NCI-H345 treated with DMSO at 0.1 percent for 48 hours (cell line): ENCODE measurements around the gene HOXC11.

Experiments
- DNase-seq: peaks from one replicate; lab custom pipeline; 2025; ENCODE audit not compliant: unreplicated experiment; lab: John Stamatoyannopoulos, UW

HOXC11 gene

DNA sequence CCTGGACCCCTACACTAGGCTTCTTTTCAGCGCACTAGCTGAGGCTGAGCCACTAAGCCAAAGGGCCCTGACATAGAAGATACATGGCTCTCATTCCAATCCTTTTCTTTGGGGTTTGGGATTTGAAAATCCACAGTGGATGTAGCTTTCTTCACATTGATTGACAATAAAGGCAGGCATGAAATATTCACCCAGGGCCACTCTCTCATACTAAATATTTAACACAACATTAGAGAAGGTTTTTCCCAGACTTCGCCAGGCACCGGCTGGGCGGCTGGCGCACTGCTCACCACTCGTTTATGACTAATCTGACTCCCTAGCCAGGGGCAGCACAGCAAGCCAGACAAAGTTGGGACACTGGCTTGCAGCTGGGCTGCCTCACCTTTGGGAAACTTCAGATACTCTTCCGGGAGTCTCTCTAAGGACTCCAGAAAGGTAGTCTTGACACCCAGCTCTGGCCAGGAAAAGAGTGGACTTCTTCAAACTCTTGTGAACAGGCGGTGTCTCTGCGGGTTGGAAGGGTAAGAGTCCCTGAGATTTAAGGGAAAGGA lies 699 bp upstream of the HOXC11 start:
- no peak for DNase-seq

DNA sequence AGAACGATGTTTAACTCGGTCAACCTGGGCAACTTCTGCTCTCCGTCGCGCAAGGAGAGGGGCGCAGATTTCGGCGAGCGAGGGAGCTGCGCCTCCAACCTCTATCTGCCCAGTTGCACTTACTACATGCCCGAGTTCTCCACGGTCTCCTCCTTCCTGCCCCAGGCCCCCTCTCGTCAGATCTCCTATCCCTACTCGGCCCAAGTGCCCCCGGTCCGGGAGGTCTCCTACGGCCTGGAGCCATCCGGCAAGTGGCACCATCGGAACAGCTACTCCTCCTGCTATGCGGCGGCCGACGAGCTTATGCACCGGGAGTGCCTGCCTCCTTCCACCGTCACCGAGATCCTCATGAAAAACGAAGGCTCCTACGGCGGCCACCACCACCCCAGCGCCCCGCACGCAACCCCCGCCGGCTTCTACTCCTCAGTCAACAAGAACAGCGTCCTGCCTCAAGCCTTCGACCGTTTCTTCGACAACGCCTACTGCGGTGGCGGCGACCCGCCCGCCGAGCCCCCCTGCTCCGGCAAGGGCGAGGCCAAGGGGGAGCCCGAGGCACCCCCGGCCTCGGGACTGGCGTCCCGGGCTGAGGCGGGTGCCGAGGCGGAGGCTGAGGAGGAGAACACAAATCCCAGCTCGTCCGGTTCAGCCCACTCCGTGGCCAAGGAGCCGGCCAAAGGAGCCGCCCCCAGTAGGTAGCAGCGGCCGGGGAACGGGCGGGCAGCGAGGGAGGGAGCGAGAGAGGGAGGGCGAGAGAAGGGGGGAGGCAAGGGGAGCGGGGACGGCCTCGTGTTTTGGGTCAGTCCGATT lies 513 bp downstream of the HOXC11 start:
- DNase-seq, result no peak

DNA sequence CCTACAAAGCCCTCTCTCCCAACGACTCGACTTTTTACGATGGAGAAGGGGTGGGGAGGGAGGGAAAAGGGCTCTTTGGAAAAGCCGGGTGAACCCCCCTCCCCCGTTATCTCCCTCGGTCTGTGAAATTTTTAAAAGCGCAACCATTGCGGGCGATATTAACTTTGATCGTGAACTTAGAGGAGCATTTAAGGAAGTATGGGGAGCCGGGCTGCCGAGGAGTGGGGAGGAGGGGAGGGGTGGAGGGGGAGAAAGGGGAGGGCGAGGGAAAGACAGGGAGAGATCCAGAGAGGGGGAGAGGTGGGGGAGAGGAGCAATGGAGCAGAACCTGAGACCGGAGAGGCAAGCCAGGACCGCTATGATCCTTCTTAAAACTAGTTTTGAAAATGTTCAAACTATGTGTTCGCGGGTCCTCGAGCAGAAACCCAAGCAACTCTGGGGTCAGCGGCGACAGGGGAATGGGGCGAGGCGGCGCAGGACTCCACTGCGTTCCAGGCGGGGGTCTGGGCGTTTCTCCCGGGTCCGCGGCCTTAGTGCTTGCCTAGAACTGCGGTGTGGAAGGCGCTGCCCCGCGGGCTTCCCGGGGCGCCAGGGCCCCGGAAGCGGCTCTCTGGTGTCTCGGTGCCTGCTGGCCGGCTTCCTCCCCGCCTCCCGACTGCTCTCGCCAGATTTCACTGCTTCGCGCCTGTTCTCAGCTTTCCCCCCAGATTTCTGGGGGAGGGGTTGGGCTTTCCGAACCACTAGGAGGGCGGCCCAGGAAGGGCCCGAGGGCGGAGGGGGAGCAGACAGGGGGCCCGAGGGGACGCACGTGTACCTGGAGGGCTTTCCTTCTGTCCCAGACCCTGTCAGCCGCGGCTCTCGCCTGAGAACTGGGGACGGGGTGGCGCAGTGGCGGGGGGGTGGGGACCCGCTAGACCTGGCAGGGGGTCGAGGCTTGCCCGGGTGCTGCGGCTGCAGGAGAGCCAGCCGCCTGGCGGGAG lies 1.4 kb downstream of the HOXC11 start, which contains the start of gene HOTAIR:
HOTAIR (minus strand) TSS at position 871 of the 980 bp plus-strand sequence.
- DNase-seq, result no peak

DNA sequence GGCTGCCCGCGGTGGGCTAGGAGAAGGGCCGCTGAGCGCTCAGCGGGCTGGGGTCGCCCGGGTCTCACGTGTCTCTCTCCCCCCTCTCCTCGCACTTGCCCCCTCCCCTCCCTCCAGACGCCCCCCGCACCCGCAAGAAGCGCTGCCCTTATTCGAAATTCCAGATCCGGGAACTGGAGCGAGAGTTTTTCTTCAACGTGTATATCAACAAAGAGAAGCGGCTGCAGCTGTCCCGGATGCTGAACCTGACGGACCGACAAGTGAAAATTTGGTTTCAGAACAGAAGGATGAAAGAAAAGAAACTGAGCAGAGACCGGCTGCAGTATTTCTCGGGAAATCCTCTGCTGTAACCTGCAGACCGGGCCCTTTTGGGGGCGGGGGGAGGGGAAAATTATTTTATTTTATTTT lies 2.1 kb downstream of the HOXC11 start:
- no peak for DNase-seq

DNA sequence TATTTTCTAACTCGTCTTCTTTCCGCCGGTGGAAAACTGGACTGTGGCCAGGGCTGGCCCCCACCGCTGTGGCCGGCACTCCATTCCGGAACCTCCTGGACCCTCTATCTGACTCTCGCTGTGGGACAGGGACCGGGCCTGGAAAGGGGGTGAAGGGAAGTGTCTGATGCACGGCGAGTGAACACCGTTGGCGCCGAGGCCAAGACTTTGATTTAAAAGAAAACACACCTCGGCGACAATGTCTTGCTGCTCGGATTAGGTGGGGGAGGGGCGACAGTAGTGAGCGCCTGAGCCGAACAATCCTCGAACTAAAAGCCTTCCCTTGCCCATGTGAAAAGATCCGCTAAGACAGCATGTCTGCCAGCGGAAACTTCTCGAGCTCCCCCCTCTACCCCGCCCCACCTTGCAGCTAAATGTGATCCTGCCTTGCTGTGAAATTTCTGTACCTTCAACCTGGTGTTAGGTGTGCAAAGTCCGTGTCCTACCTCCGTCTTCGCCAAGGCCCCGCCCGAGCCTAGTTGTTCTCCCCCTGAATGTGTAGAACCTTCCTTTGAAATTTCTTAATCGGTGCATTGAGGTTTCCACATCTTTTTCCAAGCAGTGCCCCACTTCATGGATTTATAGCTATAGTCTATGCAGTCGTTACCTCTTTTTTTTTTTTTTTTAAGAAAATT lies 2.7 kb downstream of the HOXC11 start:
- DNase-seq, result no peak

DNA sequence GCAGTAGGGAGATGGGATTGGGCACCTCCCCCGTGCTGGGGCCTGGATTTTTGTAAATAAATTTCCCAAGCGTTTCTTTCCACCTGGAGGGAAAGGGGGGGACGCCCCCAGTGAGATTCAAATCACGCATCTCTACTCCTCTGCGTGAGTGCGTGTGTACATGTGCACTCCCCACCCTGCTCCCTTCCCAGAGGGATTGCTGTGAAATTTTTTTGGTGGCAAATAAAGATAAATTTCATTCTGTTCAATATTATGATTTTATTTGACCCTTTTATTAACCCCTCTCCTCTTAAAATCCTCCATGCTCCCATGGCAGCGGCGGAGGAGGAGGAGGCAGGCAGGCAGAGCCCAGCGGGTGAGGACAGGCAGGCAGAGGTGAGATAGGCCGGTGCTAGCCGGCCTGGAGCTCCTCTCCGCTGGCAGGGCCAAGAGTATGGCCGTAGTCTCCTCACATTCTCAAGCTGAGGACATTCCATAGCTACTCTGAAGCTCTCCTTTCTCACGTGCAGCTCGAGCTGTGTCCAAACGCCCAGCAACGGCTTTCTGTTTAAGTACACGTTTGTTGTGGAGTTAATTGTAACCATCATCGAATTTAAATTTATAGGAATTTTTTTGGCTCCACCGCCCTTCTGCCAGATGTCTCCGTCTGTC lies 3.4 kb downstream of the HOXC11 start:
- DNase-seq, result no peak

DNA sequence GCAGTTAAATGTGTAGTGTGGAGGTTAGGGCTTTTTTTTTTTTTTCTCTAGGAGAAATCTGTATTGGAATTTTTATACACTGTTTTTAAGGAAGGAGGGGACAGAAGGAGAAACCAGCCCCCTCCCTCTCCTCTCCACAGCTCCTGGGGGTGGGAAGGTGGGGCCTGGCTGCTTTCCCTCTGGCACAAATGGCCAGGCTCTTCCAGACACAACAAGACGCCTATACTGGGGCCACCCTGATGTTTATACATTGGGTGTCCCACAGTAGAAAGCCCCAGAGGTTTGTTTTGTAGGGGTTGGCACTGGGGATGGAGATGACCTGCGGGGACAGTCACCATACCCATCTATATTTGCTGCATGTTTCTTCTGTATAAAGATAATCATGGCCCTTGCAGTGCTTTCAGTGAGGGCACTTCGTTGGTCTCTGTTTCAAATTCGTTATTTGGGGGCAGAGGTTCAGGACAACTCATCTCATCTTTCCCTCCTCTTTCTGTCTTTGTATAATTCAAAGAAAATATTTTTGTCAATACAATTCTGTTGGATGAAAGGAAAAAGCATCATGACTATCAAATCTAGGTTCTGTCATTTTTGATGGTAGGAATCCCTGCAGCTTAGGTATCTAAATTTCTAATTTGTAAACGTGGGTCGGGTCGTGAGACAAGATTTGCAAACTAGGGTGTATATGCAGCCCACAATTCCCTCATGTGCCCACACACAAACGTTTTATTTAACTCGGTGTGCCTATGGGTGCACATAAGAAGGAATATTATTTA lies 4.1 kb downstream of the HOXC11 start:
- DNase-seq, result no peak

DNA sequence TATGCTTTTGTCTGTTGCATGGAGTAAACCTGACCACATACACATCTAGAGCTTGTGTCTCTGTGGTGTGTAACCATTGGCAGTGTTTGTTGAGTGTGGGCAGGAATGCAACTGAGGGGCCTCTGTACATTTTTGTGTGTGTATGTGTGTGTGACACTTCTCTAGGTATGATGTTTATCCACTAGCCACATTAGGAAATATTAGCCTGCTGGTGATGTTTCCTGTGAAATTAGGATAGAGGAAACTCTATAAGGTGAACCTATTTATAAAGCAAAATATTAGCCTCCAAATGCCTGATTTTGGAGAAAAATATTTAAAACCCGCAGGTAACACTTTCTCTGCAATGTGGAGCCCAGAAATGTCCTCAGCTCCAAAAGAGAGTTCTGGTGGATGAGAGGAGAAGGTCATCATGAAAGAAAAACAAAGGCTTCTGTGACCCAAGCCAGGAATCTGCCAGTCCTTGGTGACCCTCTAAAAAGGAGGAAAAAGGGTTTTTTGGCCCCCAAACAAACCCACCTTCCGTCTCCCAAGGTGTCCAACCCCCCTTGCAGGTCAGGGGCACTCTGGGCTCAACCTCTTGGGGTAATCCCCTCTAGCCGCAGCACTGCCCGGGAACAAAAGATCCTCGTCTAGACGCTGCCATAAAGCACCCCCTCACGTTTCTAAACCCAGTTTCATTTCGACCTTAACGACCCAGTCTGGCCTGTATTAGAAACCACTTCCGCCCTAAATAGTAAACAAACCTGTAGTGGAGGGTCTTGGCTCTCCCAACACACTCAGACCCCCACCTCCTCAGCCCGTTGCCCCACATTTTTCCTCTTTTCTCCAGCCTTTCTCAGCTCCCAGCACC lies 4.9 kb downstream of the HOXC11 start:
- DNase-seq, result no peak

DNA sequence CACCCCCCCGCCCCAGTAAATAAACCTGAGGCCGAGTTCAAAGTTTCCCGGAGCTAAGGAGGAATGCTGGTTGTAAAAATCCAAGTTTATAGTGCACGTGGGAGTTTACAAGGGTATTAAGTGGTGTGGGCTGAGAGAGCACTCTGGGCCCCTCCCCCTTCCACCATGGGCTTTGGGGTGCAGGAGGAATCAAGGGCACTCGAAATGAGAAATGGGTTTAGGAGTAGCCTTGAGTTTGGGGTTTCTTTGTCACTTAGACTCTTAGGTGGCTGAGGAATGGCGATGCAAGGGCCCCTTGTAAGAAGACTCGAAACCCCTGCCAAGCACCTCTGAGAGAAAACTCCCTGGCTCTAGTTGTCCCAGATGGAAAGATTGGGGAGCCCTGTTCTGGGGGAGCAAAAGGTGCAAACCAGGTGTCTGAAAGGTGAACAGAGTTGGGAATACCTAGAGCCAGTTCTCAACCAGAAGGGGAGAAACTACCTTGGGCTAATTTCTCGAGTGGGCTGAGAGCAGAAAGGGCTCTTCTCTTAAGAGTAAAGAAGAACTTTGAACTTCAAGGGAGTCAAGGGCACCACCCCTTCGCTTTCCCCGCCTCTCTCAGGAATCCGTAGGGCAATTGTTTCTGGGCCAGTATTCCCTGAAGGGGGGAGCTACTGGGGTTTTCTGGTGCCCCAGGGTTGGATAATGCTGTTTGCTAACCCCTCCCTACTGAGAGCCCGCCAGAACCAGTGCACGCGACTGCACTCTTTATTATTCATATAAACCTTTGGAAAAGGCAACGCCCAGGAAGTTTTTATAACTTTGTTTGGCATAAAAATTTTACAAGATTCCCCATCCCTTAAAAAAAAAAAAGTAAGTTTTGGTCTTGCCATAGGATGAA lies 5.8 kb downstream of the HOXC11 start:
- no peak for DNase-seq

DNA sequence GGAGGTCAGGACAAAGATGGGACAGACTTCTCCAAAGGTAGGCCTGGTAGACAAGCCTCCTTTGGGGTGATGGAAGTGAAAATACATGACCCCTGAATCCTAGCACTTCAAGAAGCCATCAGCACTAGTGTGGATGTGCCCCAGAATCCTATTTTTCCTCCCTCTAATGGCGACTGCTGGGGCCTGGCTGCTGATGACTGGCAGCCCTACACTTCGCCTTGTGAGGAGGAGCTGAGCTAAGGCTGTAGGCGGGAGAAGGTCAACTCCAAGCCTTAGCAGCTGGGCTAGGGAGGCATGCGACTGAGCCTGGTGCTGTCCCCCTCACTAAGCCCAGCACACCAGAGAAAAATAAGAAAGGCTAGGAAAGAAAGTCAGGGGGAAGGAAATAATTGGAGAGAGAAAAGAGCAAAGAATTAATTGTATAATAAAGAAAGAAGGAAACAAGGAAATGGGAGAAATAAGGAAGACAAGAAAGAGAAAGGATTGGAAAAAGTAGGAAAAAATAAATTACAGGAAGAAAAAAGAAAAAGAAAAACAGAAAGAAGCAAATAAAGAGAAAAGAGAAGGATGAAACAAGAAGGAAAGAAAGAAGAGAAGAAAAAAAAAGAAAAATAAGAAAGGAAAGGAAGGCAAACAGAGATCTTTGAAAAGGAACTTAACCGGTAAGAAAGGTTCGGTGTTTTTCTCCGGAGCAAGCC lies 7.3 kb downstream of the HOXC11 start:
- DNase-seq, result no peak

DNA sequence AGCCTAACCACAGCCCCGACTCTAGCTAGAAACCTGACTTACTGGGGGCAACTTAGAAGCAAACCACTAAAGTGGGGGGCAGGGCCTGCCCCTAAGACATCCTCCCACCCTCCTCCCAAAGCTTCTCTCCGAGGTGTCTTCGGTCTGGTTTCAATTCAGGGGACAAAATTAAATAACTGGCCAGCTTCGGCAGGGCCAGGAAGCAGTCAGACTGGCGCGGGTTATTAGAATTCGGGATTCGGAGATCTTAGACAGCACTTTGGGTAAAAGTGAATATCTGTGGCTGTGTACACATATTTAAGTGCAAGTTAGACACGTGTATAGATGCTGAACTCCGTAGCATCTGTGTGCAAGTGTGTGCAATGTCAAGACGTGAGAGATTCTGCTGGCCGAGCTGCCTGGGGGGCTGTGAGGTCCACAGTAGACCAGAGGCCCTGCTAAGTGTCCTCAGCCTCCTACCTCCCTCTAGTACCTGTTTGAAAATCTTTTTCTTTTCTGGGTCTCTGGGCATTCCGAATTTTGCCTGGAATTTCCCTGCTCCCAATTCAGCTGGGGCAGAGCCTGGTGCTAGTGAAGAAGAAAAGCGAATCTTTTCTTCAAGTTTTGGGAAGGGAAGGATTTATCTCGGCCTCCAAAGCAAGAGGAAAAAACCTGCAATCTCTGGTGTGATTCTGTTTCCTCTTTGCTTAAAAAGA lies 8.0 kb downstream of the HOXC11 start:
- DNase-seq, result no peak

DNA sequence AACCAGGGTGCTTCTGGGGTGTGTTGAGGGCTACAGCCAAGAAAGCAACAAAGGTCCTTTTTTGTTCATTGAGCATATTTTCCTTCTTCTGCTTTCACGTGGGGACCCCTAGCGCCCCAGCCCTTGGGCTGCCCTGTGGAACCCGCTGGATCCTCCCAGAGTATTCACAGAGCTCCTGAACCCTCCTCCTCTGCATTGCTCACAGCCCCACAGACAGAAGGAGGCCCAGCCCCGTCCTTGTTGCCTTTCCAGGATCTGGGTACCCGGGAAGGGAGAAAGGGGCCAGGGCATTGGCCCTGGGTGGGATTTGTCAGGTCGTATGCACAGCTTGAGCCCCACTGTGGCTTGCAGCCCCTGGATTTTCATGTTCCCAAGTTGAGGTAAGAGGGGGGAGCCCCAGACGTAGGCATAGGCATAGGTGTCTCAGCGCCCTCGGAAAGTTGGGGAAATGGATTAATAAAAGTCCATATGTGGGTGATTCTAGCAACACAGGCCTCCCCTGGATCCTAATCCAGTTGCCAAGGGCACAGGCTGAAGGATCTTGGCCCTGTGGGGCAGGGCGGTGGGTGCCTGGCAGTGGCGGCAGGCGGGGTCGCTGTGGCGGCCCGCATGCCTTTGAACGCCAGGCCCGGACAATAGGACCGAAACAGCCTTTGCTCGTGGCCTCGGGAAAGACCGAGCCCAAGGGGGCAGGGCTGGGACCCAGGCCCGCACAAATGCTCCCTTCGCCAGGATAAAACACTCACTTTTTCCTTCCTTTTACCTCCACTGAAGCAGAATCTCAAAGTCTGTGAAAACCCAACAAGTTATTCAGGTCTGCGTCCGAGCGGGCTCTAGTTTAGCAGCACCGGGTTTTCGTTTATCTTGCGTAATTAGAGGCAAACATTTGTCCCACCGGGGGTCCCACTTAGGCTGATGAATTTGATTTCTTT lies 9.0 kb downstream of the HOXC11 start:
- no peak for DNase-seq

DNA sequence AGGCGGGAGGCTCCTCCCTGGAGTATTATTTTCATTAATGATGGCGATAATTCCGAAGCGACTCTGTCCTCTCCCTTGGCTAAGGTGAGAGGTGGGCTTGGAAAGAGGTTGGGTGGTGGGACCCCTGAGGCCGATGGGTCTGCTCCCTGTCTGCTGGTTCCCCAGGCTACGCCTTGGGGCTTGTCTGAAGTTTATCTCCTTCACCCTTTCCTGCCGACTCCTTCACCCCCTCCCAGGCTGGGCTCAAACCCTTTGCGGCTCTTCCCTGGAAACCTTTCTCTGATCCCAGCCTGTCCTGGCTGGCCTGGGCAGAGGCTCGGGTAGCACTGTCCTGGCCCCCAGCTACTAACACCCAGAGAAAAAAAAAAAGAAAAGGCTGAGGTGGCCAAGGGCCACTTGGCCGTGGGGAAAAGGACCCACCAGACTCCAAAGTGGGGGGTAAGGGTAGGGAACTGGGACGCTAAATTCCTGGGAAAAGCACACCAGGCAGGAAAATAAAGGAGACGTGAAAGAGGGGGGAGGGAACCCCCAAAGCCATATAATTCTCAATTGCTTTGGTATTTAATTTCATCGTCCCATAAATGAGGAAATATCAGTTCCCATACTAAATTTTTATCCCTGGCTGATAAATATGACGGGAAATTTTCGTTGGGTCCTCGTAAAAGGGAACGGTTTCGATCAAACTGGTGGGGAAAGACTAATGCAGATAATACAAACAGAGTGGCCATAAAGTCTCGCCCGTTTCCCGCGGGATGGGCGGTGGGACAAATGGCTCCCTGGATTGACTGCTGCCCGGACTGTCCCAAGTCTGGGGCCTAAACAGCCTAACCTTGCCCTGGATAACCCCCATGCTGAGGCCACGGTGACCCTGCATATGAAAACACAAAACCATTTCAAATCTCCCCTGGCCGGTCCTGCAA lies 10.0 kb downstream of the HOXC11 start:
- no peak for DNase-seq

DNA sequence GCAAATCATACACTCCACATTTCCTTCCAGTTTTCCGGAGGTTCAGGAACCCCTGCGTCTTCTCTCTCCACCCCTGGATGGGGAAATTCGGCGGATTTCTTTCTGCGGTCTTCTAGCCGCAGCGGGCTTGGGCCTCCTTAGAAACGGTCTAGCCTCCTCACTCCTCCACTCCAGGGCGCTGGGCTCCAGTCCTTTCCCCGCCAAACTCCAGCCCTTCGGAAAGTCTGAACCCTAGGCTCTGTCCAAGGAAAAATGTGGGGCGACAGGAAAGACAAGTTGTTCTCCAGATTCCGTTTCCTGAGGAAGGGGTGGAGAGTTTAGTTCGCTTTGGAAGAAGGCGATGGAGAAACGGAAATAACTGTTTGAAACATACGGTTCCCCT lies 10.6 kb downstream of the HOXC11 start:
- no peak for DNase-seq
